Mesendoderm (in vitro differentiated cells): Measurements from ENCODE around the gene SURF2.

Experiments used
- DNase-seq: peaks from one replicate; pipeline ENCODE4 v3.0.0; 2013
- H2AK5ac ChIP-seq: 2 replicates; pipeline ENCODE4 v1.6.1; 2013; ENCODE audit warnings: low read length, inconsistent platforms
- H2BK120ac ChIP-seq: 2 replicates; pipeline ENCODE4 v1.6.1; 2013; ENCODE audit warnings: low read depth, mild to moderate bottlenecking, low read length, moderate library complexity, mixed read lengths
- H2BK15ac ChIP-seq: replicated peaks from 2 replicates; pipeline ENCODE4 v1.6.1; 2013; ENCODE audit warnings: low read depth, mild to moderate bottlenecking, moderate library complexity
- H2BK5ac ChIP-seq: 2 replicates; pipeline ENCODE4 v1.6.1; 2013; ENCODE audit warnings: low read length, inconsistent platforms
- H3K18ac ChIP-seq: 2 replicates; pipeline ENCODE4 v1.6.1; 2013; ENCODE audit warnings: mild to moderate bottlenecking, low read length, mixed read lengths
- H3K23ac ChIP-seq: one replicate; pipeline ENCODE4 v1.6.1; 2013; ENCODE audit warnings: low read length
- H3K27ac ChIP-seq: 2 replicates; pipeline ENCODE4 v1.5.1; 2013; ENCODE audit warnings: low read depth, mild to moderate bottlenecking, inconsistent platforms, low read length, moderate library complexity
- H3K27me3 ChIP-seq: 2 replicates; pipeline ENCODE4 v1.6.1; 2013; ENCODE audit warnings: low read length, control low read depth, mild to moderate bottlenecking, inconsistent platforms; ENCODE audit not compliant: insufficient read depth, poor library complexity
- H3K36me3 ChIP-seq: 2 replicates; pipeline ENCODE4 v1.6.1; 2013; ENCODE audit warnings: low read length, inconsistent platforms; ENCODE audit not compliant: control insufficient read depth, insufficient read depth
- H3K4ac ChIP-seq: one replicate; pipeline ENCODE4 v1.6.1; 2013; ENCODE audit warnings: low read depth, mild to moderate bottlenecking, low read length, moderate library complexity
- H3K4me1 ChIP-seq: 2 replicates; pipeline ENCODE4 v1.6.1; 2013; ENCODE audit warnings: low read depth, low read length, inconsistent platforms; ENCODE audit not compliant: control insufficient read depth
- H3K4me2 ChIP-seq: 2 replicates; pipeline ENCODE4 v1.6.1; 2013; ENCODE audit warnings: low read length
- H3K4me3 ChIP-seq: 2 replicates; pipeline ENCODE4 v1.5.1; 2013; ENCODE audit warnings: mild to moderate bottlenecking, low read length
- H3K56ac ChIP-seq: one replicate; pipeline ENCODE4 v1.6.1; 2013; ENCODE audit warnings: low read length
- H3K79me1 ChIP-seq: 2 replicates; pipeline ENCODE4 v1.6.1; 2013; ENCODE audit warnings: low read length, inconsistent platforms
- H3K79me2 ChIP-seq: 2 replicates; pipeline ENCODE4 v1.6.1; 2013; ENCODE audit warnings: mild to moderate bottlenecking, low read length; ENCODE audit not compliant: control insufficient read depth, insufficient read depth
- H3K9ac ChIP-seq: 2 replicates; pipeline ENCODE4 v1.6.1; 2013; ENCODE audit warnings: low read length, inconsistent platforms
- H4K5ac ChIP-seq: one replicate; pipeline ENCODE4 v1.6.1; 2013; ENCODE audit warnings: low read length
- H4K8ac ChIP-seq: one replicate; pipeline ENCODE4 v1.6.1; 2013; ENCODE audit warnings: low read depth, mild to moderate bottlenecking, control low read depth, low read length, moderate library complexity
- WGBS: extraction: QIAGEN DNeasy Blood & Tissue Kit; methylation state at CpG from one replicate; pipeline ENCODE4 v1.1.7; 2013; ENCODE audit warnings: low lambda C conversion rate, missing lambda C conversion rate; ENCODE audit not compliant: insufficient coverage; ENCODE audit errors: extremely low coverage; 5-methylcytosine and 5-hydroxymethylcytosine counted together

Gene SURF2

GRCh38 chr9:133382507-133383141, 26.3 kb downstream of the SURF2 start:
- no peak overlapping the region for H2BK120ac ChIP-seq
- H3K4me3 ChIP-seq: no peak overlapping the region
- H4K5ac ChIP-seq: no peak overlapping the region
- H2BK15ac ChIP-seq: no peak overlapping the region
- H3K18ac ChIP-seq: no peak overlapping the region
- no peak overlapping the region for H3K4me2 ChIP-seq
- no peak overlapping the region for H2AK5ac ChIP-seq
- H3K56ac ChIP-seq: no peak overlapping the region
- DNase-seq: no peak
- no peaks in the 10 kb centered on the region for H3K27me3 ChIP-seq
- no peak overlapping the region for H3K23ac ChIP-seq
- no peaks in the 10 kb centered on the region for H3K4me1 ChIP-seq
- no peak overlapping the region for H4K8ac ChIP-seq
- H3K4ac ChIP-seq: no peak overlapping the region
- H3K79me2 ChIP-seq: no peaks in the 10 kb centered on the region
- H3K36me3 ChIP-seq: no peaks in the 10 kb centered on the region
- H3K79me1 ChIP-seq: no peaks in the 10 kb centered on the region
- WGBS: 100% methylated on average over 3 of the region's 4 CpGs
- no peak overlapping the region for H3K9ac ChIP-seq
- no peak overlapping the region for H2BK5ac ChIP-seq
- H3K27ac ChIP-seq: no peak overlapping the region

DNA sequence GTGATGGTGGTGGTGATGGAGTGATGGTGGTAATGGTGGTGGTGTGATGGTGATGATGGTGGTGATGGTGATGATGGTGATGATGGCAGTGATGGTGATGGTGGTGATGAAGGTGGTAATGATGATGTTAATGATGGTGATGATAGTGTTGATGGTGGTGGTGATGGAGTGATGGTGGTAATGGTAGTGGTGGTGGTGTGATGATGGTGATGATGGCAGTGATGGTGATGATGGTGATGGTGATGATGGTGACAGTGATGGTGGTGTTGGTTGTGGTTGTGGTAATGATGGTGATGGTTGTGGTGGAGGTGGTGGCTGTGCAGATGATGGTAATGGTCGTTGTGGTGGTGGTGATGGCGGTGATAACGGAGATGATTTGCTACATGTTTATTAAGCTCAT, 27.1 kb downstream of the SURF2 start:
- no peak for DNase-seq

GRCh38 chr9:133384736-133385321, 28.5 kb downstream of the SURF2 start:
- no peak overlapping the region for H2BK5ac ChIP-seq
- H3K79me2 ChIP-seq: no peaks in the 10 kb centered on the region
- no peak overlapping the region for H3K56ac ChIP-seq
- H3K4ac ChIP-seq: no peak overlapping the region
- no CpG with 5 or more reads among the region's 17 CpGs for WGBS
- no peaks in the 10 kb centered on the region for H3K4me1 ChIP-seq
- no peaks in the 10 kb centered on the region for H3K27me3 ChIP-seq
- no peak overlapping the region for H3K4me2 ChIP-seq
- no peaks in the 10 kb centered on the region for H3K79me1 ChIP-seq
- no peak overlapping the region for H2BK15ac ChIP-seq
- H2AK5ac ChIP-seq: no peak overlapping the region
- no peaks in the 10 kb centered on the region for H3K36me3 ChIP-seq
- no peak overlapping the region for H3K4me3 ChIP-seq
- H3K23ac ChIP-seq: no peak overlapping the region
- no peak overlapping the region for H3K27ac ChIP-seq
- H4K8ac ChIP-seq: no peak overlapping the region
- no peak overlapping the region for H3K18ac ChIP-seq
- no peak overlapping the region for H3K9ac ChIP-seq
- DNase-seq: no peak
- H4K5ac ChIP-seq: no peak overlapping the region
- H2BK120ac ChIP-seq: no peak overlapping the region

More for the DNA sequence above, 27.1 kb downstream of the SURF2 start:
- no peak overlapping the region for H2BK5ac ChIP-seq
- H3K56ac ChIP-seq: no peak overlapping the region
- H4K8ac ChIP-seq: no peak overlapping the region
- no peaks in the 10 kb centered on the region for H3K79me1 ChIP-seq
- WGBS: no CpG with 5 or more reads among the region's 3 CpGs
- no peak overlapping the region for H3K9ac ChIP-seq
- no peak overlapping the region for H3K4ac ChIP-seq
- no peaks in the 10 kb centered on the region for H3K4me1 ChIP-seq
- H4K5ac ChIP-seq: no peak overlapping the region
- no peak overlapping the region for H2BK15ac ChIP-seq
- no peak overlapping the region for H3K23ac ChIP-seq
- no peak overlapping the region for H3K18ac ChIP-seq
- H3K4me3 ChIP-seq: no peak overlapping the region
- no peaks in the 10 kb centered on the region for H3K27me3 ChIP-seq
- H3K27ac ChIP-seq: no peak overlapping the region
- no peaks in the 10 kb centered on the region for H3K79me2 ChIP-seq
- no peaks in the 10 kb centered on the region for H3K36me3 ChIP-seq
- no peak overlapping the region for H3K4me2 ChIP-seq
- H2AK5ac ChIP-seq: no peak overlapping the region
- no peak overlapping the region for H2BK120ac ChIP-seq

GRCh38 chr9:133385452-133385851, 29.1 kb downstream of the SURF2 start:
- DNase-seq: no peak
- Histone ChIP-seq H3K27ac (no peak overlapping the region), H3K56ac (no peak overlapping the region), H4K5ac (no peak overlapping the region), H3K4me3 (no peak overlapping the region), H3K4me1 (no peaks in the 10 kb centered on the region), H3K4ac (no peak overlapping the region), H2AK5ac (no peak overlapping the region), H2BK15ac (no peak overlapping the region), H3K4me2 (no peak overlapping the region), H2BK120ac (no peak overlapping the region), H2BK5ac (no peak overlapping the region), H3K36me3 (no peaks in the 10 kb centered on the region), H3K18ac (no peak overlapping the region), H3K9ac (no peak overlapping the region), H3K79me1 (no peaks in the 10 kb centered on the region), H3K23ac (no peak overlapping the region), H4K8ac (no peak overlapping the region), H3K79me2 (no peaks in the 10 kb centered on the region), H3K27me3 (no peaks in the 10 kb centered on the region)
- no CpG with 5 or more reads among the region's 14 CpGs for WGBS

DNA sequence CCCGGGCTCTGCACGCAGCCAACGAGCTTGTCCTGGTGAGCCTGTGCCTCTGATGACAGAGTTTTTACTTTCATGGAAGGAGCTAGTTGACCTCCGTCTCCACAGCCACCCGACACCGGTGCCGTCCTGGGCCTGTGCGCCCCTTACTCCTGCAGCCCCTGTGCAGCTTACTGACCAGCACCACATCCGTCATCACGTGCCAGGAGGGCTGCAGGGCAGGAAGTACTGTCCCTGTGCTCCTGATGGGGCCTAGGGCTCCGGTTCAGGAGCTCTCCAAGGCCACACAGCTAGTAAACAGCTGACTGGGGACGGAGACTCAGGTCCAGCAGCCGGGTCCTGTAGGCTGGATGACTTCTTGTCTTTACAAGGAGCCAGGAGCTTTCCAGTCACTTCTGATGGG, 30.0 kb downstream of the SURF2 start:
- no peak overlapping the region for H3K9ac ChIP-seq
- no peak overlapping the region for H4K8ac ChIP-seq
- no peaks in the 10 kb centered on the region for H3K4me1 ChIP-seq
- H3K36me3 ChIP-seq: no peaks in the 10 kb centered on the region
- no peak overlapping the region for H3K4me2 ChIP-seq
- WGBS: no CpG with 5 or more reads among the region's 13 CpGs
- no peak overlapping the region for H3K4ac ChIP-seq
- H2BK15ac ChIP-seq: no peak overlapping the region
- H3K79me1 ChIP-seq: no peaks in the 10 kb centered on the region
- H3K23ac ChIP-seq: no peak overlapping the region
- no peak overlapping the region for H3K18ac ChIP-seq
- no peak overlapping the region for H3K27ac ChIP-seq
- H3K4me3 ChIP-seq: no peak overlapping the region
- no peak overlapping the region for H2BK5ac ChIP-seq
- H4K5ac ChIP-seq: no peak overlapping the region
- H2BK120ac ChIP-seq: no peak overlapping the region
- no peak overlapping the region for H2AK5ac ChIP-seq
- no peaks in the 10 kb centered on the region for H3K27me3 ChIP-seq
- H3K56ac ChIP-seq: no peak overlapping the region
- DNase-seq: no peak
- H3K79me2 ChIP-seq: no peaks in the 10 kb centered on the region

DNA sequence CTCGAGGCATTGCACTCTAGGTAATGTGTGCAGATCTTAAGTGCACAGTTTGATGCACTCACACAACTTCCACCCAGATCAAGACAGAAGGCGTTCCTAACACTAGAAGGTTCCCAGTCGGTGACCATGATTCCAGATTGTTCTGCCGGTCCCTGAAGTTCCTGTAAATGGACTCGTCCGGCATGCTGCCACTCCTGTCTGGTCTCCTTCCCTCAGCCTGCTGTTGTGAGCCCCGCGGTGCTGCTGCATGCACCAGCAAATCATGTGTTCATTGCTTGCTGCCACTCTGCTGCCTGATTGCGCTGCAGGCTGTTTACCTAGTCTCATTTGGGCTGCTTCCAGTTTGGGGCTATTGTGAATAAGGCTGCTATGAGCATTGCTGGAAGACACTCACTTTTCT, 31.3 kb downstream of the SURF2 start:
- Histone ChIP-seq H3K9ac (no peak overlapping the region), H3K79me2 (no peaks in the 10 kb centered on the region), H3K36me3 (no peaks in the 10 kb centered on the region), H3K4me3 (no peak overlapping the region), H2AK5ac (no peak overlapping the region), H2BK5ac (no peak overlapping the region), H3K27me3 (no peaks in the 10 kb centered on the region), H3K4me1 (no peaks in the 10 kb centered on the region), H2BK120ac (no peak overlapping the region), H2BK15ac (no peak overlapping the region), H3K79me1 (no peaks in the 10 kb centered on the region), H4K8ac (no peak overlapping the region), H3K27ac (no peak overlapping the region), H3K23ac (no peak overlapping the region), H3K18ac (no peak overlapping the region), H3K4me2 (no peak overlapping the region), H3K56ac (no peak overlapping the region), H4K5ac (no peak overlapping the region), H3K4ac (no peak overlapping the region)
- DNase-seq: no peak
- WGBS: no CpG with 5 or more reads among the region's 9 CpGs
